Bronchial epithelial cell (primary cell): ENCODE measurements around the gene OR10A2. TPM values are rescaled to one million over a fixed set of nuclear protein-coding genes. Genes with fewer than 3 reads are reported as not detected.

Experiments
- DNase-seq: peaks from one replicate; pipeline ENCODE4 v3.0.0-alpha.2; 2010; ENCODE audit warnings: low read depth
- FAIRE-seq: peaks from 2 replicates; lab custom pipeline; 2011; peaks lifted over from hg19 to GRCh38; lab: Jason Lieb, UNC
- H3K27me3 ChIP-seq: 2 replicates; pipeline ENCODE4 v1.5.1; 2011; ENCODE audit warnings: low read length; ENCODE audit not compliant: control insufficient read depth, insufficient read depth
- H3K36me3 ChIP-seq: 2 replicates; pipeline ENCODE4 v1.5.1; 2011; ENCODE audit warnings: low read length; ENCODE audit not compliant: control insufficient read depth, insufficient read depth
- H3K4me3 ChIP-seq: 2 replicates; pipeline ENCODE4 v1.5.1; 2011; ENCODE audit warnings: mild to moderate bottlenecking, low read depth, low read length, control low read depth
- total RNA-seq: library from RNA; depleted of rRNA; stranded (reverse); fragments of >200 nt; gene quantifications from 2 replicates; pipeline ENCODE4 v1.2.1, GENCODE V29; 2014
- TF ChIP-seq, protein P1 (sequence below): IDR thresholded peaks from 2 replicates; pipeline ENCODE4 v1.5.1; 2011; ENCODE audit warnings: mild to moderate bottlenecking, moderate library complexity, low read length, control low read depth, inconsistent platforms; ENCODE audit not compliant: insufficient read depth, severe bottlenecking

Gene OR10A2
- total RNA-seq, 1 donor from 2014 or later, result not detected

DNA sequence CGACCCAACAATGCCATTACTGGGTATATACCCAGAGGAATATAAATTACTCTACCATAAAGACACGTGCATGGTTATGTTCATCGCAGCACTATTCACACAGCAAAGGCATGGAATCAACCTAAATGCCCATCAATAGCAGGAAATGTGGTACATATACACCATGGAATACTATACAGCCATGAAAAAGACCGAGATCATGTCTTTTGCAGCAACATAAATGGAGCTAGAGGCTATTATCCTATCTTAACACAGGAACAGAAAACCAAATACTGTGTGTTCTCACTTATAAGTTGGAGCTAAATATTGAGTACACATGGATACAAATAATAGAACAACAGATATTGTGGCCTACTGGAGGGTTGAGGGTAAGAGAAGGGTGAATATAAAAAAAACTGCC lies 26.0 kb downstream of the OR10A2 start:
- TF ChIP-seq, protein P1, sequence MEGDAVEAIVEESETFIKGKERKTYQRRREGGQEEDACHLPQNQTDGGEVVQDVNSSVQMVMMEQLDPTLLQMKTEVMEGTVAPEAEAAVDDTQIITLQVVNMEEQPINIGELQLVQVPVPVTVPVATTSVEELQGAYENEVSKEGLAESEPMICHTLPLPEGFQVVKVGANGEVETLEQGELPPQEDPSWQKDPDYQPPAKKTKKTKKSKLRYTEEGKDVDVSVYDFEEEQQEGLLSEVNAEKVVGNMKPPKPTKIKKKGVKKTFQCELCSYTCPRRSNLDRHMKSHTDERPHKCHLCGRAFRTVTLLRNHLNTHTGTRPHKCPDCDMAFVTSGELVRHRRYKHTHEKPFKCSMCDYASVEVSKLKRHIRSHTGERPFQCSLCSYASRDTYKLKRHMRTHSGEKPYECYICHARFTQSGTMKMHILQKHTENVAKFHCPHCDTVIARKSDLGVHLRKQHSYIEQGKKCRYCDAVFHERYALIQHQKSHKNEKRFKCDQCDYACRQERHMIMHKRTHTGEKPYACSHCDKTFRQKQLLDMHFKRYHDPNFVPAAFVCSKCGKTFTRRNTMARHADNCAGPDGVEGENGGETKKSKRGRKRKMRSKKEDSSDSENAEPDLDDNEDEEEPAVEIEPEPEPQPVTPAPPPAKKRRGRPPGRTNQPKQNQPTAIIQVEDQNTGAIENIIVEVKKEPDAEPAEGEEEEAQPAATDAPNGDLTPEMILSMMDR, result no peak
- Histone ChIP-seq H3K4me3 (no peak overlapping the region), H3K27me3 (no peaks in the 10 kb centered on the region), H3K36me3 (no peaks in the 10 kb centered on the region)
- DNase-seq (no peak), FAIRE-seq (no peak)

DNA sequence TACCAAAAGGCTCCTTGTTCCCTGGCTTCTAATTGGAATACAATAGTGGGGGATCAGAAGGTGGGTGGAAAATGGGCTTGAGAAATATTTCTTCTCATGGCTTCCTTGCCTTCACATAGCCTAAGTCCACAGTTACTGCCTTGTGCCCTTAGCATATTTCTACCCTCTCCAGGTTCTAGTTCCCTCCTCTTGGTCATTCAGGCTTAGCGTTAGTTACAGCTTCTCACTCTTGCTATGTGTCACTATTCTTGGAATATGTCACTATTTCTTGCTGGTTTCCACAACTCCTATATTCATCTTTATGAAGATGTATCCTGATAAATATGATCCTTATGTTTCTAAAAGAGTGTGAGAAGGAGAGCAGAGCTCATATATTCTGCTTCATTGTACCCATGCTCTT lies 27.0 kb downstream of the OR10A2 start:
- Histone ChIP-seq H3K36me3 (no peaks in the 10 kb centered on the region), H3K4me3 (no peak overlapping the region), H3K27me3 (no peaks in the 10 kb centered on the region)
- DNase-seq (no peak), FAIRE-seq (no peak)
- TF ChIP-seq, protein P1, result no peak

DNA sequence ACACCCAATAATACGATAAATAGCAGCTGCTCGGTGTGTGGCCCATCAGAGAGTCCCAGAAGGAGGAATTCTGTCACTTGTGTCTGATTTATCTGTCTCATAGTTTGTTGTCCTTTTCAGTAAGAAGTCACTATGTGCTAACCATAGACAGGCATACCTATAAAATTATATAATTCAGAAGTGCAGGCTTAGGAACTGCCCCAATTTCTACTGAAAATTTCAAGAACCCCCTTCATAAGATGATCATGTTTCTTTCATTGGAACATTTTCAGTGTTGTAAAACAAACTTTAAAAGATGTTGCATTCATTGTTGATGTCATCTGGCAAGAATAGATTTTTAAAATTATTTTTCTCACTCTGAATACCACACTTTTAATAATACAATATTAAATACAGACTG lies 29.5 kb downstream of the OR10A2 start, which contains the start of gene OR2D2:
TSS of gene OR2D2 (minus strand) at position 101 of the 400 bp plus-strand sequence. CDS start at position 101, 0 bp downstream.
- Histone ChIP-seq H3K4me3 (no peak within 1 kb of the TSS), H3K27me3 (no peaks in the 10 kb centered on the region), H3K36me3 (no peaks in the 10 kb centered on the region)
- TF ChIP-seq, protein P1, result no peak
- DNase-seq, result no peak
- no peak for FAIRE-seq

DNA sequence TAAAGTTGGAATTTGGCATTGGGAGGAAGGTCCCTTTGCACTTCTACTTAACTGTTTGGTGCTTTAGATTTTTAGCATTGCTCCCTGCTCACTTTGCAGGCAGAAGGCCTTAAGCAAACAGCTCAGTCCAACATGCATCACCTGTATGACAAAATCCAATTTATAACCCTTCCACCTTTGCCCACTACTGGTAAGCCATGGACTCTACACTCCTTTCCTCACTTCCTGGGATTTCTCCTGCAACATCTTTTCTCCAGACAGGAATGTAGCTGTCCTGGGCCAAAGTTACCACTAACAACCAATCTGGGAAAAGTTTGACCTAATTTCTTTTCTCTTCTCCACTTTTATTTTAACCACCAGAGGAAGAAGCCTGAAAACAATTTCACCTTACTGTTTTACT lies 31.2 kb downstream of the OR10A2 start:
- Histone ChIP-seq H3K4me3 (no peak overlapping the region), H3K27me3 (no peaks in the 10 kb centered on the region), H3K36me3 (no peaks in the 10 kb centered on the region)
- TF ChIP-seq, protein P1, result no peak
- no peak for DNase-seq
- no peak for FAIRE-seq

DNA sequence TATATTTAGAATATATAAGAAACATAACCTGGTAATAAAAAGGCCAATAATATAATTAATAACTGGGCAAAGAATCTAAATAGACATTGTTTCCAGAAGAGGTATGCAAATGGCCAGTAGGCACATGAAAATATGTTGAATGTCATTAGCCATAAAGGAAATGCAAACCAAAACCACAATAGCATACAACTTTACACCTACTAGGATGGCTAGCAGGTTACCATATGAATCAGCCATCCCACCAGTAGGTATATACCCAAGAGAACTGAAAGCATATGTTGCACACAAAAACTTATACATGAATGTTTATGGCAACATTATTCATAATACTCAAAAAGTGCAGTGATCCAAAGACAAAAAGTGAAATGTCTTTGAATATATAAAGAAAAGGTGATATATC lies 32.2 kb downstream of the OR10A2 start:
- no peak for DNase-seq
- H3K4me3 ChIP-seq, result no peak overlapping the region
- no peak for FAIRE-seq
- TF ChIP-seq, protein P1, result no peak
- no peaks in the 10 kb centered on the region for H3K27me3 ChIP-seq
- H3K36me3 ChIP-seq, result no peaks in the 10 kb centered on the region

DNA sequence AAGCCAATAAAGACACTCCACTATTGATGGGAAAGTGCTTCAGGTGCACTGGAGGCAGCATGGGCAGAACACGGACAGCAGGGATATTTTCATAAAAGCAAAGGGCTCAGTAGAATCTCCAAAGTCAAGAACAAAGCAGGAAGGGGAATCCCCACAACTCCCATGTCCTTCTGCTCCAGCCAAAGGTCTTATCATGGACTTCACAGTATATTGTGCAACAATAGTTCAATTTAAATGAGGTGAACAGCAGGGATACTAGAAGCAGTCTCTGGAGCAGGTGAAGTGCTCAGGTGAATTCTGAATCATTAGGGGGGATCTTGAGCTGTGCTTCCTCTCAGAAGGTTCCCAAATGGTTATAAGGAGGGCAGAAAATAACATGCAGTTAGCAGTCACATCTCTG lies 36.1 kb downstream of the OR10A2 start:
- Histone ChIP-seq H3K36me3 (no peaks in the 10 kb centered on the region), H3K27me3 (no peaks in the 10 kb centered on the region), H3K4me3 (no peak overlapping the region)
- FAIRE-seq (no peak), DNase-seq (no peak)
- TF ChIP-seq, protein P1, result no peak
